ENCODE data around the gene KIF26B. TPM values are rescaled to one million over a fixed set of nuclear protein-coding genes. Genes with fewer than 3 reads are reported as not detected.

The KIF26B gene
- total and polyA plus RNA-seq, 8 donors, result 0.15 to 3.2 (median 0.89) TPM; not detected in 1

GRCh38 chr1:245673881-245674414 lies 519.2 kb downstream of the KIF26B start:
- no peak for DNase-seq
- no peak overlapping the region for H3K27ac ChIP-seq
- WGBS, 5 donors, result 28 to 51% (median 36%) methylated on average over 2 of the region's 2 CpGs
- TF ChIP-seq POLR2A (IDR thresholded peaks at IDR 0.05) (no peak), CTCF (IDR thresholded peaks at IDR 0.05) (no peak), EP300 (IDR thresholded peaks at IDR 0.05) (no peak), POLR2AphosphoS5 (IDR thresholded peaks at IDR 0.05) (no peak)
- H3K36me3 ChIP-seq, result no peaks in the 10 kb centered on the region
- no peaks in the 10 kb centered on the region for H3K27me3 ChIP-seq
- H3K9me3 ChIP-seq, result no peaks in the 10 kb centered on the region
- H3K4me1 ChIP-seq, result no peaks in the 10 kb centered on the region
- intact Hi-C loops (cut with DNase I; ENCODE audit: low total_unique reads), result no loop called here
- no peak overlapping the region for H3K4me3 ChIP-seq

- H3K4me1 ChIP-seq, result no peaks in the 10 kb centered on the region
- 80 to 92% (median 89%) methylated on average over 9 of the region's 9 CpGs for WGBS, 5 donors
- H3K9me3 ChIP-seq, result no peaks in the 10 kb centered on the region
- no peaks in the 10 kb centered on the region for H3K36me3 ChIP-seq
- TF ChIP-seq CTCF (IDR thresholded peaks at IDR 0.05), result no peak
- no peak for TF ChIP-seq POLR2A (IDR thresholded peaks at IDR 0.05)
- no peak for TF ChIP-seq POLR2AphosphoS5 (IDR thresholded peaks at IDR 0.05)
- no peak for TF ChIP-seq EP300 (IDR thresholded peaks at IDR 0.05)
- H3K27me3 ChIP-seq, result no peaks in the 10 kb centered on the region
- intact Hi-C loops (cut with DNase I; ENCODE audit: low total_unique reads), result no loop called here
- DNase-seq, result peak in 1 of 2 donors; percentile 3
- H3K27ac ChIP-seq, result no peak overlapping the region
- H3K4me3 ChIP-seq, result no peak overlapping the region
Measured at GRCh38 chr1:245677461-245678240, 522.9 kb downstream of the KIF26B start.

GRCh38 chr1:245678860-245679411 lies 524.2 kb downstream of the KIF26B start:
- Histone ChIP-seq H3K9me3 (no peaks in the 10 kb centered on the region), H3K27me3 (no peaks in the 10 kb centered on the region), H3K4me3 (no peak overlapping the region), H3K27ac (no peak overlapping the region), H3K36me3 (no peaks in the 10 kb centered on the region), H3K4me1 (peaks cover 0 to 13% (median 4%) of the 10 kb centered on the region in 4 donors)
- WGBS, 5 donors, result 82 to 93% (median 88%) methylated on average over 5 of the region's 5 CpGs
- no peak for TF ChIP-seq POLR2AphosphoS5 (IDR thresholded peaks at IDR 0.05)
- no peak for TF ChIP-seq CTCF (IDR thresholded peaks at IDR 0.05)
- no peak for TF ChIP-seq POLR2A (IDR thresholded peaks at IDR 0.05)
- TF ChIP-seq EP300 (IDR thresholded peaks at IDR 0.05), result no peak
- intact Hi-C loops (cut with DNase I; ENCODE audit: low total_unique reads), result no loop called here
- peak in 1 of 2 donors; percentile 9 for DNase-seq

GRCh38 chr1:245679821-245680780 lies 525.3 kb downstream of the KIF26B start:
- Histone ChIP-seq H3K27ac (no peak overlapping the region), H3K36me3 (no peaks in the 10 kb centered on the region), H3K4me3 (no peak overlapping the region), H3K9me3 (no peaks in the 10 kb centered on the region), H3K4me1 (peaks cover 0 to 14% (median 4%) of the 10 kb centered on the region in 4 donors), H3K27me3 (no peaks in the 10 kb centered on the region)
- no peak for TF ChIP-seq POLR2A (IDR thresholded peaks at IDR 0.05)
- TF ChIP-seq EP300 (IDR thresholded peaks at IDR 0.05), result no peak
- no peak for TF ChIP-seq POLR2AphosphoS5 (IDR thresholded peaks at IDR 0.05)
- no peak for TF ChIP-seq CTCF (IDR thresholded peaks at IDR 0.05)
- DNase-seq, result no peak
- WGBS, 5 donors, result 82 to 92% (median 85%) methylated on average over 24 of the region's 24 CpGs
- intact Hi-C loops (cut with DNase I; ENCODE audit: low total_unique reads), result no loop called here

All from stomach (tissue), 9 donors.